IMR-90 (cell line): ENCODE data around the gene LHFPL3. TPM values are rescaled to one million over a fixed set of nuclear protein-coding genes. Genes with fewer than 3 reads are reported as not detected.

Experiments
- ATAC-seq: fragments of 200-7000 bp; cut with Tn5 transposase; 2 replicates; pipeline ENCODE4 v1.9.1; 2020; ENCODE audit warnings: low read depth, mild to moderate bottlenecking, moderate library complexity
- BruUV-seq: library from RNA; stranded (reverse); fragments of 400-500 nt; replicated peaks from 2 replicates; lab custom pipeline; 2021; lab: Mats Ljungman, UMichigan
- CTCF ChIA-PET: fragments of 300-600 bp; formaldehyde crosslinking; extraction: SDS; loops from one replicate; lab custom pipeline; 2021; ENCODE audit warnings: antibody characterized with exemption; lab: Yijun Ruan, JAX
- POLR2A ChIA-PET: fragments of 300-600 bp; sonication (Branson Sonifier 250); formaldehyde crosslinking; loops from one replicate; lab custom pipeline; 2022; ENCODE audit warnings: antibody characterized with exemption; ENCODE audit not compliant: unreplicated experiment; lab: Charles Lee
- DNase-seq: peaks from one replicate; pipeline ENCODE4 v3.0.0; 2013
- H2AFZ ChIP-seq: replicated peaks from 2 replicates; pipeline ENCODE3; 2013; ENCODE audit warnings: low read length, mild to moderate bottlenecking; ENCODE audit not compliant: poor library complexity
- H2AK5ac ChIP-seq: 2 replicates; pipeline ENCODE4 v1.6.1; 2013; ENCODE audit warnings: low read depth, low read length, inconsistent platforms
- H2AK9ac ChIP-seq: replicated peaks from 2 replicates; pipeline ENCODE3; 2013; ENCODE audit warnings: mild to moderate bottlenecking, low read depth, low read length, moderate library complexity; ENCODE audit not compliant: poor library complexity
- H2BK120ac ChIP-seq: 2 replicates; pipeline ENCODE4 v1.6.1; 2013; ENCODE audit warnings: low read depth, low read length, inconsistent platforms
- H2BK15ac ChIP-seq: 3 replicates; pipeline ENCODE4 v1.6.1; 2013; ENCODE audit warnings: low read depth, low read length, inconsistent platforms
- H2BK20ac ChIP-seq: 2 replicates; pipeline ENCODE4 v1.6.1; 2013; ENCODE audit warnings: low read depth, mild to moderate bottlenecking, inconsistent platforms, low read length, moderate library complexity
- H2BK5ac ChIP-seq: 2 replicates; pipeline ENCODE4 v1.6.1; 2013; ENCODE audit warnings: mild to moderate bottlenecking, low read depth, low read length, inconsistent platforms; ENCODE audit not compliant: poor library complexity, severe bottlenecking
- H3K14ac ChIP-seq: replicated peaks from 2 replicates; pipeline ENCODE4 v1.6.1; 2013; ENCODE audit warnings: low read depth, low read length, inconsistent platforms
- H3K18ac ChIP-seq: 2 replicates; pipeline ENCODE4 v1.6.1; 2013; ENCODE audit warnings: low read depth, low read length, control low read depth
- H3K23ac ChIP-seq: 2 replicates; pipeline ENCODE4 v1.6.1; 2013; ENCODE audit warnings: low read depth, low read length, inconsistent platforms
- H3K27ac ChIP-seq: 2 replicates; pipeline ENCODE4 v1.5.1; 2013; ENCODE audit warnings: mild to moderate bottlenecking, control low read depth, low read length; ENCODE audit not compliant: insufficient read depth
- H3K27me3 ChIP-seq: 2 replicates; pipeline ENCODE4 v1.6.1; 2013; ENCODE audit warnings: low read length; ENCODE audit not compliant: control insufficient read depth, insufficient read depth
- H3K36me3 ChIP-seq: 2 replicates; pipeline ENCODE4 v1.6.1; 2013; ENCODE audit warnings: low read length, mixed read lengths; ENCODE audit not compliant: control insufficient read depth, insufficient read depth
- H3K4ac ChIP-seq: 2 replicates; pipeline ENCODE4 v1.6.1; 2013; ENCODE audit warnings: low read depth, low read length, inconsistent platforms
- H3K4me1 ChIP-seq: 2 replicates; pipeline ENCODE4 v1.6.1; 2013; ENCODE audit warnings: low read length, mixed read lengths; ENCODE audit not compliant: control insufficient read depth, insufficient read depth
- H3K4me2 ChIP-seq: 2 replicates; pipeline ENCODE4 v1.6.1; 2013; ENCODE audit warnings: low read depth, mild to moderate bottlenecking, control low read depth, low read length, moderate library complexity
- H3K4me3 ChIP-seq: 2 replicates; pipeline ENCODE4 v1.5.1; 2013; ENCODE audit warnings: low read depth, mild to moderate bottlenecking, control low read depth, low read length, moderate library complexity; ENCODE audit not compliant: insufficient read depth
- H3K56ac ChIP-seq: 2 replicates; pipeline ENCODE4 v1.6.1; 2013; ENCODE audit warnings: low read length, inconsistent platforms; ENCODE audit not compliant: insufficient read depth; ENCODE audit errors: extremely low read depth
- H3K79me1 ChIP-seq, 2 experiments: 2 replicates each; pipeline ENCODE4 v1.6.1; 2013; ENCODE audit warnings: low read length in 2 of 2, inconsistent platforms in 1 of 2, low read depth in 1 of 2
- H3K9ac ChIP-seq: 2 replicates; pipeline ENCODE4 v1.6.1; 2013; ENCODE audit warnings: low read depth, low read length, control low read depth
- H3K9me1 ChIP-seq: 2 replicates; pipeline ENCODE4 v1.6.1; 2013; ENCODE audit warnings: low read length, inconsistent platforms; ENCODE audit not compliant: insufficient read depth
- H3K9me3 ChIP-seq: 2 replicates; pipeline ENCODE4 v1.6.1; 2013; ENCODE audit warnings: low read length; ENCODE audit not compliant: control insufficient read depth, insufficient read depth
- H4K20me1 ChIP-seq: 2 replicates; pipeline ENCODE4 v1.6.1; 2013; ENCODE audit warnings: low read length, inconsistent platforms; ENCODE audit not compliant: insufficient read depth
- H4K5ac ChIP-seq: 2 replicates; pipeline ENCODE4 v1.6.1; 2013; ENCODE audit warnings: mild to moderate bottlenecking, low read depth, low read length, control low read depth
- H4K8ac ChIP-seq, 2 experiments: 2 replicates each; pipeline ENCODE4 v1.6.1; 2013; ENCODE audit warnings: low read depth in 2 of 2, low read length in 2 of 2, control low read depth in 1 of 2, inconsistent platforms in 1 of 2
- H4K91ac ChIP-seq: 2 replicates; pipeline ENCODE4 v1.6.1; 2013; ENCODE audit warnings: low read depth, low read length, inconsistent platforms; ENCODE audit not compliant: insufficient read depth
- WGBS, 2 experiments: methylation state at CpG; one replicate each; pipeline versions ENCODE4 v1.1.5 to v1.1.7; 2013; ENCODE audit warnings: missing lambda C conversion rate in 2 of 2; ENCODE audit not compliant: insufficient read length in 1 of 2; ENCODE audit errors: extremely low coverage in 2 of 2; 5-methylcytosine and 5-hydroxymethylcytosine counted together
- dilution Hi-C: fragments of 300-500 bp; cut with HindIII; formaldehyde crosslinking; loops from one replicate; pipeline ENCODE4 v1.14.3; 2018; ENCODE audit warnings: low sequenced_read_pairs; ENCODE audit not compliant: unreplicated experiment
- in situ Hi-C: fragments of 300-500 bp; cut with MboI; formaldehyde crosslinking; loops from 3 replicates; pipeline ENCODE4 v1.14.3; 2019; ENCODE audit warnings: low sequenced_read_pairs, inconsistent platforms, mixed read lengths
- intact Hi-C: fragments of 100-400 bp; cut with micrococcal nuclease; formaldehyde crosslinking; loops from 2 replicates; pipeline ENCODE4 v1.10.0; 2022
- polyA plus RNA-seq, 3 experiments: library from polyadenylated mRNA; depleted of rRNA; stranded (reverse); fragments of >200 nt; gene quantifications; 2 replicates each; pipeline ENCODE4 v1.2.3, GENCODE V29; 2012; ENCODE audit warnings: low replicate concordance in 1 of 3
- total RNA-seq: library from RNA; depleted of rRNA; stranded (reverse); fragments of >200 nt; gene quantifications from 2 replicates; pipeline ENCODE4 v1.2.3, GENCODE V29; 2012
- TF ChIP-seq, protein P1 (sequence below): fragments of 150-350 bp; IDR thresholded peaks from 2 replicates; pipeline ENCODE4 v1.6.1; 2016; ENCODE audit warnings: low read depth, mild to moderate bottlenecking, low read length, moderate library complexity, borderline replicate concordance

The LHFPL3 gene
- total and polyA plus RNA-seq, 2 of the 4 experiments (the other 2 are of a cell fraction): not detected

DNA sequence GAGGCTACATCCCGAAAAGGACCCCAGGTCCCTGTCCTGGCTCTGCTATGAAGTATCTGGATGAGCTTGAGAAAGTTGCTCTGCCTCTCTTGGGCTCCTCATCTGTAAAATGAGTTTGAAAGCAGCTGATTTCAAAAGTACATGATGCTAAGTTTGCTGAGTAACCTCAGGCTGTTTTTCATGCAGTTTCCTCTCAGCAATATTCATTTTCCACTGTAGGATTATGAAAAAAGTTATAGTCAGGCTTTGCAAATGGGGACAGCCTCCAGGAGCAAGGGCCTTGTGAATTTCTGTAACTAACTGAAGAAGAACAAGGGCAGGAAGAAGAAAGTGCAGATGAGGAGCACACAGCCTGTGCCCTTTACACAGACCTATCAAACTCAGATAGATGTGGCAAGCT, 518.3 kb downstream of the LHFPL3 start:
- no peak overlapping the region for H3K27ac ChIP-seq
- no peak overlapping the region for H3K4me2 ChIP-seq
- H4K5ac ChIP-seq: no peak overlapping the region
- no peak overlapping the region for H2BK15ac ChIP-seq
- no peak overlapping the region for H2AK9ac ChIP-seq
- H2BK20ac ChIP-seq: no peak overlapping the region
- H2AFZ ChIP-seq: no peak overlapping the region
- no peak for ATAC-seq
- no peak overlapping the region for H4K91ac ChIP-seq
- H3K23ac ChIP-seq: no peak overlapping the region
- ChIA-PET POLR2A (no interaction called here), CTCF (interaction anchor here (1.5 kb wide), 1 partner anchor 10 kb away, joined by 5 read pairs; no protein-coding TSS in a partner anchor)
- H3K56ac ChIP-seq: no peak overlapping the region
- no peak overlapping the region for H3K4me3 ChIP-seq
- DNase-seq: no peak
- intact Hi-C loops (loop anchor here (2.0 to 10.0 kb wide), 4 partner anchors 204 to 1322 kb away; no protein-coding TSS in a partner anchor), in situ Hi-C loops (loop anchor here (10.0 kb wide), 1 partner anchor 612 kb away; no protein-coding TSS in a partner anchor), dilution Hi-C loops (no loop called here)
- no peak overlapping the region for H2BK120ac ChIP-seq
- H3K14ac ChIP-seq: no peak overlapping the region
- no peaks in the 10 kb centered on the region for H3K9me3 ChIP-seq
- H3K36me3 ChIP-seq: no peaks in the 10 kb centered on the region
- no CpG with 5 or more reads among the region's 1 CpG for WGBS, 2 experiments
- no TSS peak for BruUV-seq
- H3K79me1 ChIP-seq: no peaks in the 10 kb centered on the region
- peaks cover 24% of the 10 kb centered on the region for H3K27me3 ChIP-seq
- no peak overlapping the region for H2AK5ac ChIP-seq
- no peaks in the 10 kb centered on the region for H3K4me1 ChIP-seq
- H3K9me1 ChIP-seq: no peaks in the 10 kb centered on the region; the same call in 1 of the 2 replicates
- no peak overlapping the region for H3K9ac ChIP-seq
- TF ChIP-seq, protein P1, sequence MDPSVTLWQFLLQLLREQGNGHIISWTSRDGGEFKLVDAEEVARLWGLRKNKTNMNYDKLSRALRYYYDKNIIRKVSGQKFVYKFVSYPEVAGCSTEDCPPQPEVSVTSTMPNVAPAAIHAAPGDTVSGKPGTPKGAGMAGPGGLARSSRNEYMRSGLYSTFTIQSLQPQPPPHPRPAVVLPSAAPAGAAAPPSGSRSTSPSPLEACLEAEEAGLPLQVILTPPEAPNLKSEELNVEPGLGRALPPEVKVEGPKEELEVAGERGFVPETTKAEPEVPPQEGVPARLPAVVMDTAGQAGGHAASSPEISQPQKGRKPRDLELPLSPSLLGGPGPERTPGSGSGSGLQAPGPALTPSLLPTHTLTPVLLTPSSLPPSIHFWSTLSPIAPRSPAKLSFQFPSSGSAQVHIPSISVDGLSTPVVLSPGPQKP: no peak
- no peak overlapping the region for H3K18ac ChIP-seq
- H3K4ac ChIP-seq: no peak overlapping the region
- no peak overlapping the region for H2BK5ac ChIP-seq
- no peaks in the 10 kb centered on the region for H4K20me1 ChIP-seq
- no peak overlapping the region for H4K8ac ChIP-seq
